H1 (cell line): Measurements from ENCODE around the gene RSPH6A. TPM values are rescaled to one million over a fixed set of nuclear protein-coding genes. Genes with fewer than 3 reads are reported as not detected.

ENCODE experiments used
- CTCF ChIA-PET: fragments of 300-600 bp; sonication (Branson Sonifier 250); formaldehyde crosslinking; loops from one replicate; lab custom pipeline; 2021; ENCODE audit not compliant: partially characterized antibody; lab: Charles Lee
- POLR2A ChIA-PET: fragments of 300-600 bp; sonication (Branson Sonifier 250); formaldehyde crosslinking; loops from one replicate; lab custom pipeline; 2021; ENCODE audit warnings: inconsistent platforms; ENCODE audit not compliant: partially characterized antibody; lab: Charles Lee
- DNase-seq, 2 experiments: peaks; one replicate each; pipeline versions ENCODE4 v3.0.0 to v3.0.0-alpha.2; 2010 to 2022; ENCODE audit warnings: low spot score in 2 of 2, low read depth in 1 of 2, mixed read lengths in 1 of 2
- FAIRE-seq: peaks from 2 replicates; lab custom pipeline; 2011; peaks lifted over from hg19 to GRCh38; lab: Jason Lieb, UNC
- H2AFZ ChIP-seq: 2 replicates; pipeline ENCODE4 v1.8.1; 2012; ENCODE audit warnings: low read length, inconsistent platforms
- H2AK5ac ChIP-seq: 2 replicates; pipeline ENCODE4 v1.6.1; 2013; ENCODE audit warnings: low read depth, low read length
- H2BK120ac ChIP-seq: replicated peaks from 2 replicates; pipeline ENCODE3; 2013; ENCODE audit warnings: low read depth, low read length, inconsistent platforms
- H2BK12ac ChIP-seq: 2 replicates; pipeline ENCODE4 v1.6.1; 2013; ENCODE audit warnings: low read depth, low read length
- H2BK15ac ChIP-seq: 2 replicates; pipeline ENCODE4 v1.6.1; 2013; ENCODE audit warnings: low read length
- H2BK20ac ChIP-seq: 2 replicates; pipeline ENCODE4 v1.6.1; 2013; ENCODE audit warnings: low read length
- H2BK5ac ChIP-seq: 2 replicates; pipeline ENCODE4 v1.6.1; 2013; ENCODE audit warnings: low read depth, low read length
- H3K14ac ChIP-seq: 2 replicates; pipeline ENCODE4 v1.6.1; 2013; ENCODE audit warnings: inconsistent platforms; ENCODE audit not compliant: insufficient read length
- H3K18ac ChIP-seq: 2 replicates; pipeline ENCODE4 v1.6.1; 2013; ENCODE audit warnings: low read length; ENCODE audit errors: extremely low read depth
- H3K23ac ChIP-seq: 2 replicates; pipeline ENCODE4 v1.6.1; 2013; ENCODE audit warnings: inconsistent platforms; ENCODE audit not compliant: insufficient read length
- H3K23me2 ChIP-seq: 2 replicates; pipeline ENCODE4 v1.6.1; 2013; ENCODE audit warnings: low read depth, low read length
- H3K27ac ChIP-seq: 2 replicates; pipeline ENCODE4 v1.6.1; 2011; ENCODE audit warnings: low read depth, low read length, inconsistent platforms
- H3K27me3 ChIP-seq, 4 experiments: replicated peaks in 1 of 4; 1 replicate in 1 of 4; 2 replicates in 3 of 4; pipeline versions ENCODE4 v1.6.1 to v1.8.1; 2011 to 2013; ENCODE audit warnings: low read length in 3 of 4, mild to moderate bottlenecking in 3 of 4, inconsistent platforms in 2 of 4, mixed read lengths in 2 of 4, moderate library complexity in 1 of 4; ENCODE audit not compliant: control insufficient read depth in 3 of 4, insufficient read depth in 3 of 4; ENCODE audit errors: extremely low read depth in 1 of 4
- H3K36me3 ChIP-seq, 4 experiments: 2 replicates each; pipeline versions ENCODE4 v1.6.1 to v1.8.1; 2011 to 2013; ENCODE audit warnings: mild to moderate bottlenecking in 4 of 4, low read length in 3 of 4, moderate library complexity in 2 of 4, control low read depth in 1 of 4, inconsistent platforms in 1 of 4; ENCODE audit not compliant: insufficient read depth in 4 of 4, control insufficient read depth in 2 of 4
- H3K4ac ChIP-seq: replicated peaks from 2 replicates; pipeline ENCODE3; 2013; ENCODE audit warnings: low read length, low read depth, mixed read lengths, inconsistent platforms; ENCODE audit not compliant: insufficient read length
- H3K4me1 ChIP-seq, 4 experiments: replicated peaks in 1 of 4; 1 replicate in 1 of 4; 2 replicates in 3 of 4; pipeline versions ENCODE4 v1.6.1 to v1.8.1; 2011 to 2013; ENCODE audit warnings: low read length in 3 of 4, inconsistent platforms in 2 of 4, mixed read lengths in 1 of 4; ENCODE audit not compliant: insufficient read depth in 4 of 4, control insufficient read depth in 3 of 4
- H3K4me2 ChIP-seq, 2 experiments: 2 replicates each; pipeline versions ENCODE4 v1.6.1 to v1.8.1; 2011 to 2013; ENCODE audit warnings: low read depth in 2 of 2, low read length in 2 of 2, control low read depth in 1 of 2, inconsistent platforms in 1 of 2, mild to moderate bottlenecking in 1 of 2; ENCODE audit not compliant: insufficient read depth in 1 of 2
- H3K4me3 ChIP-seq, 4 experiments: fragments of 200-600, 300-600 bp in 1 of 4; sonication (generic), shearing (Covaris generic), sonication (Bioruptor Twin) in 1 of 4; 2 replicates each; pipeline versions ENCODE4 v1.5.1 to v1.8.1; 2011 to 2016; ENCODE audit warnings: low read length in 4 of 4, low read depth in 3 of 4, control low read depth in 2 of 4, inconsistent platforms in 2 of 4, mild to moderate bottlenecking in 2 of 4, mixed read lengths in 1 of 4, moderate library complexity in 1 of 4; ENCODE audit not compliant: insufficient read depth in 2 of 4; ENCODE audit errors: extremely low read depth in 1 of 4
- H3K56ac ChIP-seq: replicated peaks from 2 replicates; pipeline ENCODE3; 2013; ENCODE audit warnings: low read depth, mild to moderate bottlenecking, mixed read lengths, low read length, inconsistent platforms; ENCODE audit not compliant: insufficient read length
- H3K79me1 ChIP-seq: 2 replicates; pipeline ENCODE4 v1.6.1; 2013; ENCODE audit warnings: low read depth, low read length, control low read depth
- H3K79me2 ChIP-seq, 2 experiments: 2 replicates each; pipeline versions ENCODE4 v1.6.1 to v1.8.1; 2012 to 2013; ENCODE audit warnings: low read length in 2 of 2, mild to moderate bottlenecking in 2 of 2, inconsistent platforms in 1 of 2; ENCODE audit not compliant: insufficient read depth in 2 of 2, control insufficient read depth in 1 of 2
- H3K9ac ChIP-seq, 4 experiments: replicated peaks in 1 of 4; 1 replicate in 1 of 4; 2 replicates in 3 of 4; pipeline versions ENCODE4 v1.6.1 to v1.8.1; 2011 to 2013; ENCODE audit warnings: low read depth in 3 of 4, low read length in 3 of 4, control low read depth in 2 of 4, mild to moderate bottlenecking in 2 of 4, moderate library complexity in 2 of 4, inconsistent platforms in 1 of 4; ENCODE audit errors: extremely low read depth in 1 of 4
- H3K9me3 ChIP-seq, 2 experiments: 2 replicates each; pipeline versions ENCODE4 v1.6.1 to v1.8.1; 2012 to 2013; ENCODE audit warnings: mild to moderate bottlenecking in 2 of 2, moderate library complexity in 2 of 2, control low read depth in 1 of 2, inconsistent platforms in 1 of 2, low read depth in 1 of 2, low read length in 1 of 2, mixed read lengths in 1 of 2; ENCODE audit not compliant: insufficient read depth in 2 of 2
- H4K20me1 ChIP-seq, 2 experiments: replicated peaks in 1 of 2; 2 replicates each; pipeline versions ENCODE3 to v1.8.1; 2011 to 2013; ENCODE audit warnings: inconsistent platforms in 2 of 2, low read length in 2 of 2, mild to moderate bottlenecking in 1 of 2; ENCODE audit not compliant: insufficient read depth in 2 of 2, control insufficient read depth in 1 of 2
- H4K5ac ChIP-seq: 2 replicates; pipeline ENCODE4 v1.6.1; 2013; ENCODE audit warnings: low read length, low read depth, mixed read lengths, inconsistent platforms; ENCODE audit not compliant: insufficient read length
- H4K8ac ChIP-seq: 2 replicates; pipeline ENCODE4 v1.8.0; 2013; ENCODE audit warnings: mild to moderate bottlenecking, moderate library complexity, low read length, inconsistent platforms; ENCODE audit not compliant: insufficient read depth; ENCODE audit errors: extremely low read depth
- H4K91ac ChIP-seq: replicated peaks from 2 replicates; pipeline ENCODE3; 2013; ENCODE audit warnings: low read length, mixed read lengths, inconsistent platforms; ENCODE audit not compliant: insufficient read length
- GABPA ChIP-seq: IDR thresholded peaks from 2 replicates; pipeline ENCODE4 v1.6.1; 2011; ENCODE audit warnings: mild to moderate bottlenecking, low read length, moderate library complexity, borderline replicate concordance; ENCODE audit not compliant: insufficient read depth
- POLR2A ChIP-seq, 2 experiments: IDR thresholded peaks; 1 replicate in 1 of 2; 2 replicates in 1 of 2; pipeline ENCODE4 v1.6.1; 2011; ENCODE audit warnings: low read depth in 2 of 2, low read length in 2 of 2, mild to moderate bottlenecking in 2 of 2; ENCODE audit errors: control extremely low read depth in 1 of 2
- RXRA ChIP-seq: IDR thresholded peaks from 2 replicates; pipeline ENCODE4 v1.6.1; 2011; ENCODE audit warnings: low read depth, mild to moderate bottlenecking, low read length, moderate library complexity; ENCODE audit not compliant: insufficient read depth
- TAF1 ChIP-seq: IDR thresholded peaks from 2 replicates; pipeline ENCODE4 v1.6.1; 2011; ENCODE audit warnings: mild to moderate bottlenecking, low read depth, low read length
- TAF7 ChIP-seq: optimal IDR thresholded peaks from 2 replicates; pipeline ENCODE3; 2011; ENCODE audit warnings: low read depth, mild to moderate bottlenecking, inconsistent platforms, low read length, moderate library complexity, borderline replicate concordance
- WGBS, 2 experiments: shearing (Covaris generic) in 1 of 2; methylation state at CpG; one replicate each; pipeline versions ENCODE4 v1.1.6 to v1.1.7; 2013 to 2015; ENCODE audit warnings: low lambda C conversion rate in 2 of 2, mixed read lengths in 2 of 2, inconsistent platforms in 1 of 2, low coverage in 1 of 2, missing lambda C conversion rate in 1 of 2; ENCODE audit not compliant: insufficient replicate concordance in 2 of 2, insufficient coverage in 1 of 2, insufficient read length in 1 of 2; ENCODE audit errors: extremely low coverage in 1 of 2, missing lambda C conversion rate in 1 of 2; 5-methylcytosine and 5-hydroxymethylcytosine counted together
- polyA plus RNA-seq, 7 experiments: library from polyadenylated mRNA; depleted of rRNA in 3 of 7; stranded (reverse) in 5 of 7; unstranded in 2 of 7; fragments of >200 nt in 5 of 7; fragments of 200-250 nt in 2 of 7; gene quantifications; 1 replicate in 5 of 7; 2 replicates in 1 of 7; 4 replicates in 1 of 7; pipeline versions ENCODE4 v1.2.1 to v1.2.3, GENCODE V29; 2011 to 2013; ENCODE audit warnings: missing spikeins in 2 of 7, mixed read lengths in 2 of 7
- total RNA-seq: library from RNA; stranded (reverse); fragmentation: NEBNext Ultra II Directional; extraction: Animal tissue kit (Norgen Biotek cat#: 25700); gene quantifications from 2 replicates; pipeline ENCODE4 v1.2.1, GENCODE V29; 2021

RSPH6A gene
- total and polyA plus RNA-seq, 2 of the 8 experiments (the other 6 are each of a cell fraction or from before 2014, with no cell fraction given), result 0.05 to 0.19 TPM

GRCh38 chr19:45764945-45765701, 50.0 kb downstream of the RSPH6A start:
- no peak overlapping the region for H3K27ac ChIP-seq
- no peaks in the 10 kb centered on the region for H3K79me2 ChIP-seq
- 0 out of 2 replicates have a peak overlapping the region, but pooled peaks have one; percentile 48 for H2BK20ac ChIP-seq
- H2BK15ac ChIP-seq, result peak overlapping the region; percentile 81; the same call in 1 of the 2 replicates
- CTCF ChIA-PET, result interaction anchor here (0.7 to 2.4 kb wide), 7 partner anchors 9 to 72 kb away, joined by 3 to 14 read pairs (median 3); partner anchors contain the start of gene QPCTL
- peak overlapping the region; percentile 39; the same call in 1 of the 2 replicates for H2BK12ac ChIP-seq
- 61% methylated on average over 18 of the region's 21 CpGs; no CpG with 5 or more reads in 1 of the 2 experiments for whole genome bisulfite sequencing, 2 experiments
- no peak for FAIRE-seq
- peaks cover 0 to 2% (median 0%) of the 10 kb centered on the region in 4 experiments; a peak in 1 of 7 replicates for H3K27me3 ChIP-seq
- TF ChIP-seq RXRA (no peak), TAF1 (0 out of 2 replicates have a peak, but pooled peaks have one; percentile 10), POLR2A (IDR thresholded peaks at IDR 0.05; ENCODE audit: control extremely low read depth in 1 of 2, low read depth in 2 of 2, low read length in 2 of 2) (peak in 1 of 2 experiments; percentile 29; a peak in 1 of 3 replicates), GABPA (no peak), TAF7 (no peak)
- TF ChIP-seq, all 59 proteins: peak for 2
- Histone ChIP-seq H3K36me3 (no peaks in the 10 kb centered on the region), H3K23me2 (peaks cover 20% of the 10 kb centered on the region), H3K9ac (no peak overlapping the region), H3K4ac (no peak overlapping the region), H3K56ac (no peak overlapping the region), H4K5ac (no peak overlapping the region), H4K20me1 (peaks cover 0 to 3% of the 10 kb centered on the region in 2 experiments), H2BK120ac (no peak overlapping the region), H3K9me3 (no peaks in the 10 kb centered on the region), H3K4me2 (peak overlapping the region; percentile 19 to 41; a peak in 3 of 4 replicates), H2BK5ac (peak overlapping the region; percentile 81; the same call in 1 of the 2 replicates), H3K23ac (no peak overlapping the region), H3K4me1 (peaks cover 7 to 37% (median 29%) of the 10 kb centered on the region in 4 experiments), H3K4me3 (peak overlapping the region in 1 of 4 experiments; percentile 36; a peak in 1 of 8 replicates), H3K18ac (peak overlapping the region; percentile 71), H4K8ac (no peak overlapping the region), H3K14ac (no peak overlapping the region), H3K79me1 (no peaks in the 10 kb centered on the region), H2AK5ac (peak overlapping the region; percentile 60; the same call in 1 of the 2 replicates), H2AFZ (no peak overlapping the region), H4K91ac (peak overlapping the region; percentile 83)
- POLR2A ChIA-PET, result interaction anchor here (0.5 to 16.2 kb wide), 12 partner anchors 8 to 146 kb away, joined by 3 to 284 read pairs (median 4); partner anchors contain the start of genes FBXO46, IRF2BP1, MEIOSIN and QPCTL
- DNase-seq, result peak in 1 of 2 experiments; percentile 65
